CD4-positive, alpha-beta T cell (primary cell): ENCODE data around the gene TARS3. TPM values are rescaled to one million over a fixed set of nuclear protein-coding genes. Genes with fewer than 3 reads are reported as not detected.

Source experiments
- ATAC-seq: fragments of 200-7000 bp; cut with Tn5 transposase; one replicate; pipeline ENCODE4 v1.10.0; 2022; ENCODE audit warnings: mild to moderate bottlenecking; ENCODE audit not compliant: poor library complexity
- CTCF ChIA-PET: fragments of 350-600 bp; sonication (Branson Sonifier 250); formaldehyde crosslinking; loops from one replicate; lab custom pipeline; 2021; ENCODE audit warnings: antibody characterized with exemption, inconsistent platforms; lab: Charles Lee
- POLR2A ChIA-PET: fragments of 350-600 bp; sonication (Branson Sonifier 250); formaldehyde crosslinking; loops from one replicate; lab custom pipeline; 2021; ENCODE audit warnings: antibody characterized with exemption, inconsistent platforms; lab: Charles Lee
- DNase-seq, 14 experiments: peaks; one replicate each; pipeline ENCODE4 v3.0.0-alpha.2; 2013 to 2020; ENCODE audit warnings: mixed read lengths in 2 of 14
- H3K27ac ChIP-seq, 2 donors: one replicate each; pipeline versions ENCODE4 v1.5.1 to v1.7.0; 2013; ENCODE audit warnings: low read length in 2 of 2, low read depth in 1 of 2, mild to moderate bottlenecking in 1 of 2
- H3K27me3 ChIP-seq, 2 experiments: 1 replicate in 1 of 2; 2 replicates in 1 of 2; pipeline versions ENCODE4 v1.6.1 to v1.7.0; 2013; ENCODE audit warnings: low read length in 2 of 2, control low read depth in 1 of 2, mild to moderate bottlenecking in 1 of 2, moderate library complexity in 1 of 2; ENCODE audit not compliant: insufficient read depth in 2 of 2, control insufficient read depth in 1 of 2
- H3K36me3 ChIP-seq: one replicate; pipeline ENCODE4 v1.6.1; 2013; ENCODE audit warnings: low read length, control low read depth; ENCODE audit not compliant: insufficient read depth
- H3K4me1 ChIP-seq: one replicate; pipeline ENCODE4 v1.6.1; 2013; ENCODE audit warnings: low read length, control low read depth; ENCODE audit not compliant: insufficient read depth
- H3K4me3 ChIP-seq: one replicate; pipeline ENCODE4 v1.5.1; 2013; ENCODE audit warnings: mild to moderate bottlenecking, low read length, moderate library complexity
- H3K9me3 ChIP-seq, 2 experiments: 1 replicate in 1 of 2; 2 replicates in 1 of 2; pipeline versions ENCODE4 v1.6.1 to v1.7.0; 2013; ENCODE audit warnings: low read length in 2 of 2, mild to moderate bottlenecking in 2 of 2, control low read depth in 1 of 2, moderate library complexity in 1 of 2; ENCODE audit not compliant: control insufficient read depth in 1 of 2, insufficient read depth in 1 of 2
- H3K27ac Mint-ChIP-seq: one replicate; pipeline ENCODE4 v1.8.0; 2020; ENCODE audit warnings: mixed read lengths
- H3K27me3 Mint-ChIP-seq: one replicate; pipeline ENCODE4 v1.8.0; 2021; ENCODE audit warnings: mixed read lengths
- H3K36me3 Mint-ChIP-seq: one replicate; pipeline ENCODE4 v1.8.0; 2021; ENCODE audit warnings: low read depth, mixed read lengths
- H3K4me1 Mint-ChIP-seq: one replicate; pipeline ENCODE4 v1.8.0; 2021; ENCODE audit warnings: low read depth, mixed read lengths
- H3K4me3 Mint-ChIP-seq: one replicate; pipeline ENCODE4 v1.8.0; 2020; ENCODE audit warnings: mild to moderate bottlenecking, mixed read lengths
- H3K9me3 Mint-ChIP-seq: one replicate; pipeline ENCODE4 v1.8.0; 2020; ENCODE audit warnings: mixed read lengths
- CTCF ChIP-seq: fragments of 200-600 bp; IDR thresholded peaks from one replicate; pipeline ENCODE4 v1.8.0; 2022; ENCODE audit warnings: antibody characterized with exemption, mild to moderate bottlenecking
- intact Hi-C, 2 experiments: fragments of 100-400 bp; cut with DNase I in 1 of 2; cut with micrococcal nuclease in 1 of 2; formaldehyde crosslinking; loops; one replicate each; pipeline versions ENCODE4 v1.15.1 to v1.9.0; 2023 to 2025; cut with DNase I, micrococcal nuclease
- total RNA-seq, 174 experiments: library from RNA in 2 of 174; stranded (reverse) in 2 of 174; gene quantifications; one replicate each; pipeline ENCODE4 v1.2.3 and lab custom pipeline; 2021 to 2026

Gene TARS3
- total RNA-seq, 2 experiments from 2014 or later, result 16.6 to 18.1 TPM

GRCh38 chr15:101675796-101676582 is 48.3 kb downstream of the TARS3 start:
- no peak overlapping the region for H3K27ac ChIP-seq
- intact Hi-C loops, result no loop called here
- H3K27me3 ChIP-seq, result no peaks in the 10 kb centered on the region
- no peaks in the 10 kb centered on the region for H3K9me3 Mint-ChIP-seq
- H3K4me3 Mint-ChIP-seq, result peak overlapping the region; percentile 5
- no peak for ATAC-seq
- CTCF ChIA-PET, result no interaction called here
- no peak for DNase-seq
- no peaks in the 10 kb centered on the region for H3K4me1 ChIP-seq
- no peak overlapping the region for H3K4me3 ChIP-seq
- H3K36me3 ChIP-seq, result peaks cover 62% of the 10 kb centered on the region
- H3K4me1 Mint-ChIP-seq, result peaks cover 6% of the 10 kb centered on the region
- no peaks in the 10 kb centered on the region for H3K27me3 Mint-ChIP-seq
- POLR2A ChIA-PET, result no interaction called here
- peaks cover 91% of the 10 kb centered on the region for H3K36me3 Mint-ChIP-seq
- H3K9me3 ChIP-seq, result no peaks in the 10 kb centered on the region
- no peak for TF ChIP-seq CTCF
- H3K27ac Mint-ChIP-seq, result peak overlapping the region; percentile 64

GRCh38 chr15:101675015-101675414 is 49.3 kb downstream of the TARS3 start:
- Mint-ChIP-seq H3K4me3 (no peak overlapping the region), H3K36me3 (peaks cover 91% of the 10 kb centered on the region), H3K9me3 (no peaks in the 10 kb centered on the region), H3K27me3 (no peaks in the 10 kb centered on the region), H3K27ac (no peak overlapping the region), H3K4me1 (peaks cover 6% of the 10 kb centered on the region)
- no peak overlapping the region for H3K4me3 ChIP-seq
- DNase-seq (no peak), ATAC-seq (no peak)
- H3K27ac ChIP-seq, result no peak overlapping the region
- no peaks in the 10 kb centered on the region for H3K4me1 ChIP-seq
- ChIA-PET POLR2A (no interaction called here), CTCF (no interaction called here)
- no peaks in the 10 kb centered on the region for H3K9me3 ChIP-seq
- intact Hi-C loops, result no loop called here
- no peaks in the 10 kb centered on the region for H3K27me3 ChIP-seq
- peaks cover 63% of the 10 kb centered on the region for H3K36me3 ChIP-seq
- no peak for TF ChIP-seq CTCF

- no peaks in the 10 kb centered on the region for H3K4me1 ChIP-seq
- H3K36me3 Mint-ChIP-seq, result peaks cover 92% of the 10 kb centered on the region
- ATAC-seq (no peak), DNase-seq (no peak)
- TF ChIP-seq CTCF, result no peak
- H3K4me1 Mint-ChIP-seq, result peaks cover 6% of the 10 kb centered on the region
- H3K4me3 ChIP-seq, result no peak overlapping the region
- H3K9me3 ChIP-seq, result no peaks in the 10 kb centered on the region
- H3K27ac ChIP-seq, result no peak overlapping the region
- peaks cover 71% of the 10 kb centered on the region for H3K36me3 ChIP-seq
- intact Hi-C loops, result no loop called here
- POLR2A ChIA-PET, result interaction anchor here (0.7 kb wide), 1 partner anchor 64 kb away, joined by 3 read pairs; no protein-coding TSS in a partner anchor
- H3K27ac Mint-ChIP-seq, result no peak overlapping the region
- H3K27me3 Mint-ChIP-seq, result no peaks in the 10 kb centered on the region
- H3K4me3 Mint-ChIP-seq, result no peak overlapping the region
- H3K9me3 Mint-ChIP-seq, result no peaks in the 10 kb centered on the region
- CTCF ChIA-PET, result no interaction called here
- H3K27me3 ChIP-seq, result no peaks in the 10 kb centered on the region
Measured at GRCh38 chr15:101672298-101672697, 52.0 kb downstream of the TARS3 start.
